GOT3 (cell line): Measurements from ENCODE around the gene CCSER1.

Experiments
- DNase-seq: peaks from one replicate; lab custom pipeline; 2025; ENCODE audit warnings: mixed read lengths; lab: John Stamatoyannopoulos, UW

The CCSER1 gene

GRCh38 chr4:90570615-90571014 lies 443.4 kb downstream of the CCSER1 start:
- DNase-seq = no peak

- no peak for DNase-seq
Observed at GRCh38 chr4:90572996-90573395, 445.8 kb downstream of the CCSER1 start.

- no peak for DNase-seq
Observed at GRCh38 chr4:90575371-90575770, 448.2 kb downstream of the CCSER1 start.

GRCh38 chr4:90580326-90580725 lies 453.1 kb downstream of the CCSER1 start:
- DNase-seq = no peak

GRCh38 chr4:90582087-90582486 lies 454.9 kb downstream of the CCSER1 start:
- no peak for DNase-seq

GRCh38 chr4:90584051-90584450 lies 456.9 kb downstream of the CCSER1 start:
- DNase-seq = no peak

GRCh38 chr4:90585961-90586360 lies 458.8 kb downstream of the CCSER1 start:
- no peak for DNase-seq

- no peak for DNase-seq
Observed at GRCh38 chr4:90586799-90587198, 459.6 kb downstream of the CCSER1 start.

GRCh38 chr4:90597927-90598326 lies 470.7 kb downstream of the CCSER1 start:
- DNase-seq = no peak

- DNase-seq = no peak
Observed at GRCh38 chr4:90598741-90599140, 471.5 kb downstream of the CCSER1 start.

GRCh38 chr4:90602726-90603125 lies 475.5 kb downstream of the CCSER1 start:
- no peak for DNase-seq

GRCh38 chr4:90603540-90603939 lies 476.3 kb downstream of the CCSER1 start:
- no peak for DNase-seq

- DNase-seq = no peak
Observed at GRCh38 chr4:90606781-90607180, 479.6 kb downstream of the CCSER1 start.

- DNase-seq = no peak
Observed at GRCh38 chr4:90614371-90614770, 487.2 kb downstream of the CCSER1 start.

- DNase-seq = no peak
Observed at GRCh38 chr4:90621080-90621479, 493.9 kb downstream of the CCSER1 start.

GRCh38 chr4:90624781-90625180 lies 497.6 kb downstream of the CCSER1 start:
- no peak for DNase-seq

- DNase-seq = no peak
Observed at GRCh38 chr4:90641861-90642599, 514.8 kb downstream of the CCSER1 start.

- DNase-seq = no peak
Observed at GRCh38 chr4:90643156-90643555, 516.0 kb downstream of the CCSER1 start.

GRCh38 chr4:90648311-90648710 lies 521.1 kb downstream of the CCSER1 start:
- no peak for DNase-seq

GRCh38 chr4:90648791-90649190 lies 521.6 kb downstream of the CCSER1 start:
- no peak for DNase-seq

- DNase-seq = no peak
Observed at GRCh38 chr4:90660672-90661071, 533.5 kb downstream of the CCSER1 start.

GRCh38 chr4:90670183-90670582 lies 543.0 kb downstream of the CCSER1 start:
- DNase-seq = no peak

- no peak for DNase-seq
Observed at GRCh38 chr4:90689739-90690138, 562.5 kb downstream of the CCSER1 start.

- DNase-seq = no peak
Observed at GRCh38 chr4:90695411-90695810, 568.2 kb downstream of the CCSER1 start.
